Cerebellar nuclear complex (tissue), 1 donor: ENCODE data around the gene ACP7.
"Not testable (repeated sequence)": the region's sequence is repeated elsewhere in the genome, so short reads cannot be mapped to it uniquely, and the experiment has no call there.

Experiments used
- DNase-seq, 2 experiments: peaks; one replicate each; lab custom pipeline; 2025; lab: John Stamatoyannopoulos, UW

The ACP7 gene

GRCh38 chr19:39083983-39084731 is at the start of gene ACP7:
TSS of gene ACP7 (plus strand) at chr19:39084368. CDS start at chr19:39085270, 902 bp downstream.
- no peak for DNase-seq

GRCh38 chr19:39036581-39036980 is 47.6 kb upstream of the ACP7 start:
- no peak for DNase-seq

GRCh38 chr19:39037194-39037593 is 47.0 kb upstream of the ACP7 start:
- no peak for DNase-seq

DNA sequence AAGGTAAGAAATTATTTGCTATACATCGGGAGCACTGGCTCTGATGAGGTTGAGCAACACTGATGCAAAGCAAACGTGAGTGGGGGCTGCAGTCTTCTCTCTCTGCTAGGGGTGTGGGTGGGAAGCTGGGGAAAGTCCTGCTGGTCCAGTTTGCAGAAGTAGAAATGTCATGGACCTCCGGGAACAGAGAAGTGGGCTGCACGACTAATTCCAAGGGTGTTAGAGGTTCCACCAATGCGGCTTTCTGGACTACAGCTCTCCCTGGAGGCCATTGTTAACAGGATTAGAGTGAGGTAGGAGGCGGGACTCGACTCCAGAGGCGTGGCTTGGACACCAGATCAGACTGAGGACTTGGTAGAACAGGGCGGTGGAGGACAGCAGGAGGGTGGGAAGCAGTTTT is 46.1 kb upstream of the ACP7 start:
- peak; percentile 4 to 48 for DNase-seq

GRCh38 chr19:39045506-39045905 is 38.7 kb upstream of the ACP7 start:
- DNase-seq, result no peak

- no peak for DNase-seq
These were observed 37.9 kb upstream of the ACP7 start for GRCh38 chr19:39046037-39046821.

- no peak for DNase-seq
These were observed 37.1 kb upstream of the ACP7 start for GRCh38 chr19:39047073-39047472.

GRCh38 chr19:39052243-39052746 is 31.9 kb upstream of the ACP7 start:
- DNase-seq, result peak in 1 of 2 experiments; percentile 7

GRCh38 chr19:39052846-39053245 is 31.3 kb upstream of the ACP7 start:
- DNase-seq, result no peak

- DNase-seq, result peak; percentile 88 to 97
These were observed 30.7 kb upstream of the ACP7 start for GRCh38 chr19:39053276-39054090.

- no peak for DNase-seq
These were observed 30.1 kb upstream of the ACP7 start for GRCh38 chr19:39054091-39054470.

DNA sequence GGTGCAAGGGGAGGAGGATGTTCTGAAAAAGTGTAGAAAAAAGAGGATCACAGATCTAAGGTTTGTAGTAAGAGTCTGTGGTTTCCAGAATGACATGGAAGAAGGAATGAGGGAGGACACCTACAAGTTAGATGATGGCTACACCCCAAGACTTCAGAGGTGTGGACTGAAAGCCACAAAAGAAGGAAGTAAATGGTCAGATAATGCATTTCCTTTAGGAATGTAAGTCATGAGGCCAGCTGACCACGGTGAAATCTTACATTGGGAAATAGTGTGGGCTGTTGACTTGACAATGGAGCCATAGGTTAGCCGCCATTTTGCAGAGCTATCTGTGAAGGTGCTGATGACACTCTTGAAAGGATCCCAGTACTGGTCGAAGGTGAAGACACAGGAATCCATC is 26.6 kb upstream of the ACP7 start:
- no peak for DNase-seq

DNA sequence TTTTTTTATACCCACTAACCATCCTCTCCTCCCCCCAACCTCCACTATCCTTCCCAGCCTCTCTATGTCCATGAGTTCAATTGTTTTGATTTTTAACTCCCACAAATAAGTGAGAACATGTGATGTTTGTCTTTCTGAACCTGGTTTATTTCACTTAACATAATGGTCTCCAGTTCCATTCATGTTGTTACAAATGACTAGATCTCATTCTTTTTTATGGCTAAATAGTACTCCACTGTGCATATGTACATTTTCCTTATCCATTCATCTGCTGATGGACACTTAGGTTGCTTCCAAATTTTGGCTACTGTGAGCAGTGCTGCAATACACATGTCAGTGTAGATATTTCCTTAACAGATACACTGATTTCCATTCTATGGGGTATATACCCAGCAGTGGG is 24.9 kb upstream of the ACP7 start:
- DNase-seq, result no peak

DNA sequence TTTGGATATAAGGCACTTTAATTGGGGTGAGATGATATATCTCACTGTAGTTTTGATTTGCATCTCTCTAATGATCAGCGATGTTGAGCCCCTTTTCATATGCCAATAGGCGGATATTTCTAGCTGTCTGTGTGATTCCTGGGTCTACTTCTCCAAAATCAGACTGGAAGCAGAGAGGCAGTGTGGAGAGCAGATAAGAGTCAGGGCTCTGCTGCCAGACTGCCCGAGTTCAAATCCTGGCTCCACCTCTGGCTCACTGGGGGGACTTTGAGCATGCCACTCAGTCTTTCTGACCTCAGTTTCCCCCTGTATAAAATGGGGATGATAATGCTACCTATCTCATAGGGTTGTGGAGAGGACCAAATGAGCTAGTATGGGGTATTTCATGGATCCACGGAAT is 24.0 kb upstream of the ACP7 start:
- DNase-seq, result no peak

- DNase-seq, result no peak
These were observed 19.8 kb upstream of the ACP7 start for GRCh38 chr19:39064405-39064804.

DNA sequence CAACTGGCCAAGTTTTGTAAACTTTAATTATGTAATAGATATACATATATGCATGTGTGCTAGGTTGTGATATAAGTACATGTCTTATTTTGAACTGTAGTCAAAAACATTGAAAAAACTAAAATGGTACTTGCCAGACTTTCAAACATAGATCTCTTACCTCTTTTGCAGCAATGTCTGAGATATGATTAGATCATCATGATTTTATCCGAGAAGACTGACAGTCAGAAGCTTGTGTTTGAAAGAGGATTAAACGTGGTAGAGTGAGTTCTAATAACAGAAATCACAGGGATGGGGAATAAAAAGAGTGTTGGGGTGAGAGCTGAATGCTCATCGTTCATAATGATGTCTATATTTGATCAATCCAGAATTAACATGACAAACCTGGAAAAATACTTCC is 18.2 kb upstream of the ACP7 start:
- DNase-seq, result no peak

DNA sequence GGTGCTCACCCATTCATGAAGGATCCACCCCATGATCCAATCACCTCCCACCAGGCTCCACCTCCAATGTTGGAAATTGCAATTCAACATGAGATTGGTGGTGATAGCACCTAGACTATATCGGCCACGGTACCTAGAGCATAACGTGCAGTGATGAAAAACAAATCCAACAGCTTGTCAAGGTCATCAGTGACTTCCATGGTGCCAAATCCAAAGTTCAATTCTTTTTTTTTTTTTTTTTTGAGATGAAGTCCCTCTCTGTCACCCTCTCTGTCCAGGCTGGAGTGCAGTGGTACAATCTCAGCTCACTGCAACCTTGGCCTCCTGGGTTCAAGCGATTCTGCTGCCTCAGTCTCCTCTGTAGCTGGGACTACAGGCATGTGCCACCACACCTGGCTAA is 17.1 kb upstream of the ACP7 start:
- no peak for DNase-seq

DNA sequence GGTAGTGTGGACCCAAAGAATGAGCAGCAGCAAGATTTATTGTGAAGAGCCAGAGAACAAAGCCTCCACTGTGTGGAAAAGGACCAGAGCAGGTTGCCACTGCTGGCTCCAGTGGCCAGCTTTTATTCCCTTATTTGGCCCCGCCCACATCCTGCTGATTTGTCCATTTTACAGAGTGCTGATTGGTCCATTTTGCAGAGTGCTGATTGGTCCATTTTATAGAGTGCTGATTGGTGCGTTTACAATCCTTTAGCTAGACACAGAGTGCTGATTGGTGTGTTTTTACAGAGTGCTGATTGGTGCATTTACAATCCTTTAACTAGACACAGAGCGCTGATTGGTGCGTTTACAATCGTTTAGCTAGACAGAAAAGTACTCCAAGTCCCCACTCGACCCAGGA is 15.9 kb upstream of the ACP7 start:
- not testable (repeated sequence) for DNase-seq

DNA sequence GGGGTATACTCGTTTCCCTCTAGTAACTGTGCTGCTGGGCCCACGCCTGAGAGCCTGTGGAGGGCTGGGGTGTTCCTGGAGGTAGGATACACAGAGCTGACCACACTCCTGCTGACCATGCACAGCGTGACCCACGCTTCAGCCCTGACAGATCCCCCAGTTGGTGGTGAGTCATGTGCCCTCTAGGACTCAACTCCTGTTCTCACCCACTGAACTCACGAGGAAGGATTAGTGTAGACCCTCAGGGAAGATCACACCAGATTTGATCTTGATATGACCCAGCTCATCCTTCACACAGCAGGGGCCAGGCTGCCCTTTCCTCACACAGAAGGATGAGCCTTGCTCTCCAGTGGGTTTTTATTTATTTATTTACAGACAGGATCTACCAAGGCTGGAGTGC is 13.3 kb upstream of the ACP7 start:
- no peak for DNase-seq

DNA sequence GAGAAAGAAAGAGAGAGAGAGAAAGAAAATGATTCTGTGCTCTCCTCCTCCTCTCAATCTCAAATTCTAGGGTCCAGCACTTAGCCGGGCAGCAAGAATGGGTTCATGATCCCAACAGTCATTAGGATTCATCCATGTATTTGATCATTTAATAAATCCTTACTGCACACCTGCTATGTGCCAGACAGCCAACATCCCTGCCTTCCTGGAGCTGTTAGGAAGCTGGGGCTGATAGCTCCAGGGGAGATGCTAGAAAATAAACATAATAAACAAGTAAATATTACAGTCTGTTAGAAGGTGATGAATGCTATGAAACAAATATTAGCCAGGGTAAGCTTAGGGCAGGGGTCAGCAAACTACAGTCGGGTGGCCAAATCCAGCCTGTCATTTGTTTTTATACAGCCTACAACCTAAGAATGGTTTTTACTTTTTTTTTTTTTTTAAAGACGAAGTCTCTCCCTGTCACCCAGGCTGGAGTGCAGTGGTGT is 9.9 kb upstream of the ACP7 start:
- no peak for DNase-seq

GRCh38 chr19:39074942-39075341 is 9.2 kb upstream of the ACP7 start:
- DNase-seq, result no peak

DNA sequence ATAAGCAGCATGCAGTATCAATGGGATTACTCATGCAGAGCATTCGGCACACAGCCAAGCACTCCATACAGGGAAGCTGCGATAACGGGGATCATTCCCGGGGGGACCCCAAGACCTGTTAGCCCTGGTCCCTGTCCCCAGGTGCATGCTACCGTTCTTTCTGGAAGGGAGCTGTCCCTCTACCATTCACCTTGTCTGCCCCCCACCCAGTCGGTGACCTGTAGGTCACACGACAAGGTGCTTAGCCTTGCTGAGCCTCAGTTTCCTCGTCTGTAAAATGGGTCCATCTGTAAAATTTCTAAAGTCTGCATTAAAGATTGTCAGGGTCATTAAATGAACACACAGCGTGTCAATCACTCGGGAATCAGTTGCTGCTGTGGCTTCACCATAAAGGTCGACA is 6.8 kb upstream of the ACP7 start:
- no peak for DNase-seq
